Central memory CD8-positive, alpha-beta T cell (primary cell): Measurements from ENCODE around the gene NEUROG1.

ENCODE experiments used
- ATAC-seq: fragments of 150-1000 bp; cut with Tn5 transposase; replicated peaks from 2 replicates; pipeline ENCODE4 v1.10.0; 2022; ENCODE audit warnings: mild to moderate bottlenecking, moderate FRiP score, moderate number of reproducible peaks; ENCODE audit not compliant: poor library complexity, severe bottlenecking; ENCODE audit errors: extremely low read depth
- DNase-seq, 2 donors: peaks; one replicate each; pipeline ENCODE4 v3.0.0; 2021; ENCODE audit warnings: low spot score in 2 of 2
- H3K27ac Mint-ChIP-seq: one replicate; pipeline ENCODE4 v1.8.0; 2022; ENCODE audit warnings: low read depth, mild to moderate bottlenecking, moderate library complexity, mixed read lengths
- H3K27me3 Mint-ChIP-seq: one replicate; pipeline ENCODE4 v1.8.0; 2022; ENCODE audit warnings: mixed read lengths
- H3K36me3 Mint-ChIP-seq: one replicate; pipeline ENCODE4 v1.8.0; 2022; ENCODE audit warnings: mild to moderate bottlenecking, moderate library complexity, mixed read lengths; ENCODE audit not compliant: insufficient read depth
- H3K4me1 Mint-ChIP-seq: one replicate; pipeline ENCODE4 v1.8.0; 2022; ENCODE audit warnings: mixed read lengths
- H3K4me3 Mint-ChIP-seq: one replicate; pipeline ENCODE4 v1.8.0; 2022; ENCODE audit warnings: mild to moderate bottlenecking, moderate library complexity, mixed read lengths
- H3K9me3 Mint-ChIP-seq: one replicate; pipeline ENCODE4 v1.8.0; 2022; ENCODE audit warnings: mixed read lengths

NEUROG1 gene

DNA sequence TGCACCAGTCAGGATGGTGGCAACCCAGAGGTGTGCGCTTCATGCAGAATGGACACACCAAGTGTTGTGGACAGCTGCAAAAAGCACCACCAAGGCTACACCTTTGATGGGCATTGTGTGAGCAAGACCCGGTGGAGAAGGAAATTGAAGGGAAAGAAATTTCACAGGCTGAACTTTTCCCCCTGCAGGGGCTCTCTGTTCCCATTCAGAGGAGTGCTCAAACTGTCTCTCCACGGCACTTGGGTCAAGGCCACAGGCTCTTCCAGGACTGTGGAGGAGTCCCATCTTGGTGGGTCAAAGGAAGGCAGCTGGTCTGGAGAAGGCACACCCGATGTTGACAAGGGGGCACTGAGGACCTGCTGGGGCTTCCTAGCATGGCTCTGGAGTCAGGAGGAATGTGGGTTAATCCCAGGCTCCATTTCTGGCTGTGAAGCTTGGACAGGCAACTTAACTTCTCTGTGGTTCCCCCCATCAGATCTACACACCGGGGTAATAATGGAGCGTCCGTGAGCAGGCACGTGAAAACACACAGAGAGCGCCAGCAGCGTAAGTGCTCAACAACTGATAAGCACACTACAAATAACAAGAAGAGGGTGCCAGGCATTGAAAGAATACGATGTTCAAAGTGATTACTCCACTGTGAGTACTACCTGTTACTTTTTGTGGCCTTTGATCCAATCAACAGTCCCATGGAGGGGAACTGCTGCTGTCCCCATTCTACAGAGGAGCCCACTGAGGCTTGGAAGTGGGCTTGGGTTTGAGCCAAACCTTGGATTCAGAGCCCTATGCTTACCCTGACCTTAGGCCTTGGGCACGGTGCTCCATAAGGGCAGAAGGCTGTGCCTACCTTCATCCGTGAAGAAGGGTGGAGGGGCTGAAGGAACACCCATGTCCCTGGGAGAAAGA lies 49.4 kb downstream of the NEUROG1 start:
- Mint-ChIP-seq H3K4me3 (no peak overlapping the region), H3K36me3 (no peaks in the 10 kb centered on the region), H3K4me1 (peaks cover 6% of the 10 kb centered on the region), H3K27ac (no peak overlapping the region), H3K9me3 (no peaks in the 10 kb centered on the region), H3K27me3 (peaks cover 67% of the 10 kb centered on the region)
- DNase-seq (no peak), ATAC-seq (no peak)

DNA sequence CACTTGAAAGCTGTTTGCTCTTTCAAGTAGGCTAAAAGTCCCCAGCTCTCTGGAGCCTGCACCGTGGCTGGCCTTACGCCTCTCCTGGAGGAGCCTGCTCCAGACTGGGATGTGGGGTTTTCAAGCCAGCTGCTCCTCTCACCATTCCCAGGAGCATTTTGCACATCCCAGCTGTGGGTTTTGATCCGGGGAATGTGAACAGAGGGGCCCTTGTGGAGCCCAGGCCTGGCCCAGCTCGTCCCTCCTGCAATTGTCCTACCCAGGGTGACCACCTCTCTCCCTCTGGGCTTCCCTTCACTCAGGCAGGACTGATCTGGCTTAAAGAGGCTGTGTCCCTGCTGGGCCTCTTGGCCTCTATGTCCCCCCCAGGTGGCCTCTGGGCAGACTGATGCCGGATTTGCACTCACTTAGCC lies 51.1 kb downstream of the NEUROG1 start:
- Mint-ChIP-seq H3K36me3 (no peaks in the 10 kb centered on the region), H3K27me3 (peaks cover 53% of the 10 kb centered on the region), H3K4me3 (no peak overlapping the region), H3K27ac (no peak overlapping the region), H3K4me1 (peaks cover 2% of the 10 kb centered on the region), H3K9me3 (no peaks in the 10 kb centered on the region)
- ATAC-seq (no peak), DNase-seq (no peak)
